Measurements from ENCODE around the gene TMIGD3. TPM values are rescaled to one million over a fixed set of nuclear protein-coding genes. Genes with fewer than 3 reads are reported as not detected.

TMIGD3 gene
- total and polyA plus RNA-seq, 7 experiments from 2014 or later, result 0.41 TPM; not detected in 6

DNA sequence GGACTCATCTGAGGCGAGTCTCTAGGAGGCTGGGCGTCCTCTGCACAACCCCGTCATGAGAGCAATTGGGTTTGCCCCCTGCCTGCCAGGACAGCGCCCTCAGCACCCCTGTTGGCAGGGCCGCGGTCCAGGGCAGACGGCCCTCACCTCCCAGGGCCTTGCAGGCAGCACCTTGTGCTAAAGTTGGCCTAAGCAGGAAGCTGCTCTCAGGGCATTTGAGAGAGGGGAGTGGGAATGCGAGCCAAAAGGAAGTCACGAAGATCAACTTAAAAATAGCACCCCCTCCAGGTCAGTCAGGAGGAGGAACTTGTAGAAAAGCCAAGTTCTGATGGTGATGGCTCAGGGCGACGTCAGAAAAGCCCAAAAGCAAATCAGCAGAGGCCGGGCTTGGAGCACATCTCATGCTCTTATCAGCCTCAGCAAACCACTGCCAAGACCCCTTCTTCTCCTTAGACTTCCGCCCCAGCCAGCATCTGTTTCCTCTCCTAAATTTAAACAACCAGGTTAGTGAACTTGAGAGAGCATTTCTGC lies 12.6 kb upstream of the TMIGD3 start:
- ATAC-seq (peak; percentile 79), DNase-seq (peak in 8 of 9 donors; percentile 23 to 69 (median 62))
- Histone ChIP-seq H3K4me1 (ENCODE audit: control insufficient read depth in 2 of 2, insufficient read depth in 2 of 2, low read length in 2 of 2) (peaks cover 38 to 43% of the 10 kb centered on the region in 2 donors), H3K9me3 (ENCODE audit: control insufficient read depth in 2 of 3, low read length in 3 of 3) (no peaks in the 10 kb centered on the region), H3K27ac (ENCODE audit: low read depth, low read length) (peak overlapping the region; percentile 43), H3K36me3 (ENCODE audit: control insufficient read depth in 2 of 3, insufficient read depth in 3 of 3, low read length in 3 of 3) (no peaks in the 10 kb centered on the region), H3K4me3 (ENCODE audit: low read length) (peak overlapping the region; percentile 53), H3K27me3 (ENCODE audit: control insufficient read depth in 2 of 2, insufficient read depth in 2 of 2, low read length in 2 of 2) (no peaks in the 10 kb centered on the region)
- ChIA-PET POLR2A (interaction anchor here (0.5 to 3.2 kb wide), 8 partner anchors 8 to 241 kb away, joined by 3 to 18 read pairs (median 4); partner anchors contain the start of genes ADORA3 and TMIGD3), CTCF (interaction anchor here (0.6 to 2.7 kb wide), 9 partner anchors 8 to 232 kb away, joined by 3 to 25 read pairs (median 3); partner anchors contain the start of genes ADORA3 and TMIGD3)
- H3K27ac Mint-ChIP-seq, result peak overlapping the region in 8 of 9 donors; percentile 69 to 90 (median 79)
- intact Hi-C loops (cut with micrococcal nuclease), result loop anchor here (1.0 to 5.0 kb wide), 2 partner anchors 8 to 41 kb away; no protein-coding TSS in a partner anchor
- peak overlapping the region; percentile 71 to 89 (median 84) for H3K4me3 Mint-ChIP-seq
- H3K27me3 Mint-ChIP-seq, result peaks cover 0 to 2% (median 0%) of the 10 kb centered on the region in 5 donors
- peaks cover 27 to 42% (median 38%) of the 10 kb centered on the region in 7 donors for H3K4me1 Mint-ChIP-seq
- H3K9me3 Mint-ChIP-seq, result no peaks in the 10 kb centered on the region
- H3K36me3 Mint-ChIP-seq, result no peaks in the 10 kb centered on the region

DNA sequence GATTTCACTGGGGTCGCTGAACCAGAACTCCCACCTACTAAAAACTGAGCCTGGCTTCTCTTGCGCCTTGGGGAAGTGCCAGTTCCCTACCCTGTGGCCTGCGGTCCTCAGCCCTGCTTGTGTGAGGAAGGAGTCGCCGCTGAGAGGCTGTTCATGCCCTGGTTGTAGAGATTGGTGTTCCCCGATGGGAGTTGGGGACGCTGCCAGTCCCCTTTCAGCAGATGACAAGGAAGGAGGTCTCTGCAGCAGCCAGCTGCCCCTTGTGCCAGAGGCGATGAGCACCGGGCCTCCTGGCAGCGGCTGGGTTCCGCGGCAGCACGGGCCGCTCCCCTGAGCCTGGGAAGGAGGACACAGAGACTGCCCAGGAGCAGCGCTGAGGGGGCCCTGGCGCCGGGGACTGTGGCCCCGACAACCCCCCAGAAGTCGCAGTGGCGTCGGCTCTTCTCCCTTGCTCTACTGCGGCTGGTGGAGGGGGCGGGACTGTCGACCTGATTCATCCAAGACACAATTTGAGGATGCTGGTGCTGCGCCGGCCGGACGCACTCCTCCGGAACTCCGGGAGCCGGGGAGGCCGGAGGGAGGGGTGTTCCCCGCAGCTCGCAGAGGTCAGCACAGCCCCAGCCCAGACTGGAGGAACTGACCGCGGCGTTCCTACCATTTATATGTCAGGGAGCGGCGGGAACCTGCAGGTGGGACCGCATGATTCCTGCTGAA lies 12.0 kb upstream of the TMIGD3 start:
- DNase-seq, result no peak
- H3K9me3 Mint-ChIP-seq, result no peaks in the 10 kb centered on the region
- peak; percentile 35 for ATAC-seq
- peak overlapping the region; percentile 53 for H3K4me3 ChIP-seq (ENCODE audit: low read length)
- intact Hi-C loops (cut with micrococcal nuclease), result loop anchor here (1.0 to 5.0 kb wide), 2 partner anchors 7 to 42 kb away; no protein-coding TSS in a partner anchor
- peak overlapping the region in 7 of 9 donors; percentile 41 to 90 (median 76) for H3K27ac Mint-ChIP-seq
- H3K4me3 Mint-ChIP-seq, result peak overlapping the region; percentile 50 to 89 (median 84)
- no peaks in the 10 kb centered on the region for H3K27me3 ChIP-seq (ENCODE audit: control insufficient read depth in 2 of 2, insufficient read depth in 2 of 2, low read length in 2 of 2)
- H3K9me3 ChIP-seq (ENCODE audit: control insufficient read depth in 2 of 3, low read length in 3 of 3), result no peaks in the 10 kb centered on the region
- no peaks in the 10 kb centered on the region for H3K36me3 Mint-ChIP-seq
- H3K27ac ChIP-seq (ENCODE audit: low read depth, low read length), result peak overlapping the region; percentile 43
- H3K4me1 Mint-ChIP-seq, result peaks cover 27 to 42% (median 38%) of the 10 kb centered on the region in 7 donors
- H3K4me1 ChIP-seq (ENCODE audit: control insufficient read depth in 2 of 2, insufficient read depth in 2 of 2, low read length in 2 of 2), result peaks cover 44 to 49% of the 10 kb centered on the region in 2 donors
- POLR2A ChIA-PET, result interaction anchor here (1.3 to 3.2 kb wide), 2 partner anchors 7 to 85 kb away, joined by 6 to 18 read pairs; no protein-coding TSS in a partner anchor
- CTCF ChIA-PET, result interaction anchor here (0.6 to 2.2 kb wide), 4 partner anchors 12 to 229 kb away, joined by 3 to 8 read pairs (median 4); partner anchors contain the start of genes ADORA3 and TMIGD3
- no peaks in the 10 kb centered on the region for H3K36me3 ChIP-seq (ENCODE audit: control insufficient read depth in 2 of 3, insufficient read depth in 3 of 3, low read length in 3 of 3)
- no peaks in the 10 kb centered on the region for H3K27me3 Mint-ChIP-seq

DNA sequence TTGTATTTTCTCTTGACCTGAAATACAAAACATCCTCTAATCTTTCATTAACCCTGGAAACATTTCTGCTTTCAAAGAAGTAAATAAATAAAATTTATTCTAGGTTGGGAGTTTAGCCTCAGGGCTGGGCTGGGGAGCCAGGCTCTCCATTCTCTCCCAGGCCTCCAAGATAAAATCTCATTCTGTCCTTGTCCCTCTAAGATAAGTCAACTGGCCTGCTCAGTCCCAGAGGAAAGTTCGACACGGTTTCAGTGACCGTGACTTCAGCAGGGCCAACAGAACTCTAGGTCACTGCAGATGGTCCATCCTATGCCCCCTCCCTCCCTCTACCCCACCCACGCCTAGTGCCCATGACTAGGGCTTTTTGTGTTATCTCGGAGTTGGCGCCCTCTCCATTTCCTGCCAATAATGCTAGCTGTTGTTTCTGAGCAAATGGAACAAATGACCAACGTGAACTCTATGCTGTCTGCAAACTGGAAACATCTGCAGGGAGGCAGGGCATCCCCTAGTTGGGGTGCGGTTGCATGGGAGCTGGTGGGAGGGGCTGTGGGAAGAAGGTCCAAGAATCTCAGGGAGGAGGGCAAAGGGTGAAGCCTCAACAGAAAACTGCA lies 10.1 kb upstream of the TMIGD3 start:
- Mint-ChIP-seq H3K4me1 (peaks cover 25 to 50% (median 43%) of the 10 kb centered on the region in 7 donors), H3K4me3 (peak overlapping the region in 4 of 10 donors; percentile 9 to 51 (median 28)), H3K9me3 (no peaks in the 10 kb centered on the region), H3K36me3 (no peaks in the 10 kb centered on the region), H3K27ac (peak overlapping the region in 6 of 9 donors; percentile 28 to 76 (median 56)), H3K27me3 (no peaks in the 10 kb centered on the region)
- ChIA-PET CTCF (interaction anchor here (1.4 kb wide), 1 partner anchor 201 kb away, joined by 4 read pairs; no protein-coding TSS in a partner anchor), POLR2A (interaction anchor here (1.3 kb wide), 1 partner anchor 91 kb away, joined by 3 read pairs; no protein-coding TSS in a partner anchor)
- Histone ChIP-seq H3K27ac (ENCODE audit: low read depth, low read length) (no peak overlapping the region), H3K4me3 (ENCODE audit: low read length) (no peak overlapping the region), H3K27me3 (ENCODE audit: control insufficient read depth in 2 of 2, insufficient read depth in 2 of 2, low read length in 2 of 2) (no peaks in the 10 kb centered on the region), H3K9me3 (ENCODE audit: control insufficient read depth in 2 of 3, low read length in 3 of 3) (no peaks in the 10 kb centered on the region), H3K36me3 (ENCODE audit: control insufficient read depth in 2 of 3, insufficient read depth in 3 of 3, low read length in 3 of 3) (no peaks in the 10 kb centered on the region), H3K4me1 (ENCODE audit: control insufficient read depth in 2 of 2, insufficient read depth in 2 of 2, low read length in 2 of 2) (peaks cover 49 to 56% of the 10 kb centered on the region in 2 donors)
- DNase-seq, result no peak
- ATAC-seq, result no peak
- intact Hi-C loops (cut with micrococcal nuclease), result no loop called here

DNA sequence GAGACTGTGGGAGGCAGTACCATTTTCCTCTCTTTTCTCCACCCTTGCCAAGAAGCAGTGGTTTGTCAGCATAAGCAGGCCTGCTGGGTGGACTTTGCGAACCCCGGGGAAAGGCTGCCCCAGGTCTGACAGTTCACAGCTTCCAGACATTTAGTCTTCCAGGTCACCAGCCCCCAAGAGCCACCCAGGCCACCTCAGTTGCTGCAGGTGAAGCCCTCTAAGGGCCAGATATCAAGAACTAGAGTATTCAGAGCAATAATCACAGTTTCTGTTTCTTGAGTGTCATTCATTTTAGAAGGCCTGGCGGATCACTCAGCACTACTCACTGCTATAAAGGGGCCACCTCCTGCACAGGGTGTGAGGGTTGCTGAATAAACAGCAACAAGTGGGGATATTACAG lies 9.5 kb upstream of the TMIGD3 start:
- POLR2A ChIA-PET, result interaction anchor here (1.3 to 1.4 kb wide), 2 partner anchors 24 to 91 kb away, joined by 3 to 4 read pairs; no protein-coding TSS in a partner anchor
- Histone ChIP-seq H3K9me3 (ENCODE audit: control insufficient read depth in 2 of 3, low read length in 3 of 3) (no peaks in the 10 kb centered on the region), H3K27ac (ENCODE audit: low read depth, low read length) (no peak overlapping the region), H3K4me1 (ENCODE audit: control insufficient read depth in 2 of 2, insufficient read depth in 2 of 2, low read length in 2 of 2) (peaks cover 50 to 61% of the 10 kb centered on the region in 2 donors), H3K27me3 (ENCODE audit: control insufficient read depth in 2 of 2, insufficient read depth in 2 of 2, low read length in 2 of 2) (no peaks in the 10 kb centered on the region), H3K36me3 (ENCODE audit: control insufficient read depth in 2 of 3, insufficient read depth in 3 of 3, low read length in 3 of 3) (no peaks in the 10 kb centered on the region), H3K4me3 (ENCODE audit: low read length) (no peak overlapping the region)
- ATAC-seq, result no peak
- Mint-ChIP-seq H3K9me3 (no peaks in the 10 kb centered on the region), H3K27ac (peak overlapping the region in 4 of 9 donors; percentile 22 to 79 (median 50)), H3K27me3 (no peaks in the 10 kb centered on the region), H3K4me3 (no peak overlapping the region), H3K4me1 (peaks cover 28 to 54% (median 46%) of the 10 kb centered on the region in 7 donors), H3K36me3 (no peaks in the 10 kb centered on the region)
- intact Hi-C loops (cut with micrococcal nuclease), result no loop called here
- CTCF ChIA-PET, result interaction anchor here (0.6 kb wide), 1 partner anchor 80 kb away, joined by 3 read pairs; no protein-coding TSS in a partner anchor
- no peak for DNase-seq

DNA sequence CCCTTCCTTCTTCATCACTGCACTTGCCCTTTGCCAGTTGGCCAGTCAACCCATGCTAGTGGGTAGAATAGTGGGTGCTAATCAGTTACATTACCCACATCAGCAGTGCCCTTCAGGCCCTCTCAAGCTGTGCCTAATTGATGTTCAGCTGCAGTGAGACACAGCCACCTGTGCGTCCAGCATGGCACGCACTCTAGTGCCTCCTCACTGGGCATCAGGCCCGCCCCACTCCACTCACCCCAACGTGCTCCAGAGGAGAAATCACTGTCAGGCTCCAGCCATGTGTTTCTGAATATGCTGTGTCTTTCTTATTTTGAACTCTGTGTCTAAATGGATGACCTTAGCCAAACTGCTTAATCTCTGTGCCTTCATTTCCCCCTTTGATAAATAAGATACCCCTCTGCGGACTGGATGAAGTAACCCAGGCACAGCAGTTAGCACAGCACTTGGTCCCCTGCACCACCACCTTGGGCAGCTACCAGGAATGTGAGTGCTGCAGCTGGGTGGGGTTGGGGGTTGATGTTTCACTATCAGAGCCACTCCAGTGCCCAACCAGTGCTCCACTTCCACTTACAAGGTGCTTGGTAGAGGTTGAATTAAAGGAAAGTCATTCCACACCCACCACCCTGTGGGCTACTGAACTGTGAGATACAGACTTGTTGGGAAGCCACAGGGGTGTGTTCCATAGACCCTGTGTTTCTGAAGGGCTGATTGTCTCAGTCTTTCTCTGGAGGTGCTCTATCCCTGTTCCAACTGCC lies 8.9 kb upstream of the TMIGD3 start:
- Histone ChIP-seq H3K4me1 (ENCODE audit: control insufficient read depth in 2 of 2, insufficient read depth in 2 of 2, low read length in 2 of 2) (peaks cover 51 to 61% of the 10 kb centered on the region in 2 donors), H3K27ac (ENCODE audit: low read depth, low read length) (no peak overlapping the region), H3K4me3 (ENCODE audit: low read length) (no peak overlapping the region), H3K27me3 (ENCODE audit: control insufficient read depth in 2 of 2, insufficient read depth in 2 of 2, low read length in 2 of 2) (no peaks in the 10 kb centered on the region), H3K9me3 (ENCODE audit: control insufficient read depth in 2 of 3, low read length in 3 of 3) (no peaks in the 10 kb centered on the region), H3K36me3 (ENCODE audit: control insufficient read depth in 2 of 3, insufficient read depth in 3 of 3, low read length in 3 of 3) (no peaks in the 10 kb centered on the region)
- POLR2A ChIA-PET, result interaction anchor here (0.6 to 1.6 kb wide), 5 partner anchors 25 to 139 kb away, joined by 3 to 4 read pairs (median 3); no protein-coding TSS in a partner anchor
- Mint-ChIP-seq H3K36me3 (no peaks in the 10 kb centered on the region), H3K4me3 (peak overlapping the region in 2 of 10 donors; percentile 8 to 37), H3K27ac (peak overlapping the region in 7 of 9 donors; percentile 22 to 83 (median 56)), H3K4me1 (peaks cover 23 to 53% (median 45%) of the 10 kb centered on the region in 7 donors), H3K9me3 (no peaks in the 10 kb centered on the region), H3K27me3 (no peaks in the 10 kb centered on the region)
- DNase-seq (no peak), ATAC-seq (no peak)
- CTCF ChIA-PET, result interaction anchor here (0.6 to 1.0 kb wide), 6 partner anchors 81 to 257 kb away, joined by 3 to 4 read pairs (median 3); no protein-coding TSS in a partner anchor
- intact Hi-C loops (cut with micrococcal nuclease), result no loop called here

All from naive thymus-derived CD4-positive, alpha-beta T cell (primary cell).